ENCODE data around the gene LRCOL1. TPM values are rescaled to one million over a fixed set of nuclear protein-coding genes. Genes with fewer than 3 reads are reported as not detected.

Gene LRCOL1
- total and polyA plus RNA-seq, 10 of the 15 experiments (the other 5 are each of a cell fraction or from before 2014, with no cell fraction given), result not detected

DNA sequence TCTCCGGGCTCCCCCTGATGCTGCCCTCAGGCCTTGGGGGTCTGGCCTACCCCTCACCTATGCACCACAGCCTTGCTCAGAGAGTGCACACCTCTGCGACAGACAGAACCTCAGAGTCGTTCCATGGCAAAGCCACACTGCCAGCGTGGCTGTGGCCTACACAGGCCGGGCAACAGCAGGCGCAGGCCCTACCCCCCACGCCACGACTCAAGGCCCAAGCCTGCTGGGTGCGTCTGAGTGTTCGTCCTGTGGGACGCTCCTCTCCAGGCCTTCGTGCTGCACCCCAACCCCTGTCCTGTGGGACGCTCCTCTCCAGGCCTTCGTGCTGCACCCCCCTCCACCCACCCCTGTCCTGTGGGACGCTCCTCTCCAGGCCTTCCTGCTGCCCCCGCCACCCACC lies 54.2 kb downstream of the LRCOL1 start (continued):
- TF ChIP-seq STAT1 (conservative IDR thresholded peaks at IDR 0.05), result no peak
- no peak for TF ChIP-seq KDM1A (IDR thresholded peaks at IDR 0.05; ENCODE audit: borderline replicate concordance)
- TF ChIP-seq, protein P1, sequence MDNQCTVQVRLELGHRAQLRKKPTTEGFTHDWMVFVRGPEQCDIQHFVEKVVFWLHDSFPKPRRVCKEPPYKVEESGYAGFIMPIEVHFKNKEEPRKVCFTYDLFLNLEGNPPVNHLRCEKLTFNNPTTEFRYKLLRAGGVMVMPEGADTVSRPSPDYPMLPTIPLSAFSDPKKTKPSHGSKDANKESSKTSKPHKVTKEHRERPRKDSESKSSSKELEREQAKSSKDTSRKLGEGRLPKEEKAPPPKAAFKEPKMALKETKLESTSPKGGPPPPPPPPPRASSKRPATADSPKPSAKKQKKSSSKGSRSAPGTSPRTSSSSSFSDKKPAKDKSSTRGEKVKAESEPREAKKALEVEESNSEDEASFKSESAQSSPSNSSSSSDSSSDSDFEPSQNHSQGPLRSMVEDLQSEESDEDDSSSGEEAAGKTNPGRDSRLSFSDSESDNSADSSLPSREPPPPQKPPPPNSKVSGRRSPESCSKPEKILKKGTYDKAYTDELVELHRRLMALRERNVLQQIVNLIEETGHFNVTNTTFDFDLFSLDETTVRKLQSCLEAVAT (IDR thresholded peaks at IDR 0.05), result no peak
- TF ChIP-seq HSF1 (IDR thresholded peaks at IDR 0.05; ENCODE audit: low read depth, low read length), result no peak

DNA sequence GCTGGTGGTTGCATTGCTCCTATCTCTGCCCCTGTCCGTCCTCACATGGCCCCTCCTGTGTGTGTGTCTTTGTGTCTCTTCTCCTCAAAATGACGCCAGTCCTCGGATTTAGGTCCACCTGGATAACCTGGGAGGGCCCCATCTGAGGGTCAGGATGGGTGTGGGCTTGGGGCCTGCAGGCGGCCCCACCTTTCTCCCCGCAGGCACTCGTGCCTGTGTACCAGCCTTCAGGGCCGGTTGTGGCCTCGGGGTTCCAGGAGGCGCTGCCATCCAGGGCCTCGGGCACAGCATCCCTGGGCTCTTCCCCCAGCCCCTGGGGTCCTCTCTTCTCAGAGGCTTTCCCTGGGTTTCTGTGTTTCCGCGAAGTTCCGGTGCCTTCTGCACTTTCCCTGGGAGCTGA lies 54.7 kb downstream of the LRCOL1 start:
- Histone ChIP-seq H3K27me3 (replicated peaks in 1 of 2; ENCODE audit: control insufficient read depth in 2 of 2, insufficient read depth in 2 of 2, low read length in 1 of 2) (no peaks in the 10 kb centered on the region; a peak in 1 of 4 replicates), H3K79me2 (ENCODE audit: control insufficient read depth, insufficient read depth, low read length) (no peaks in the 10 kb centered on the region), H3K4me3 (no peak overlapping the region), H3K9me3 (replicated peaks; ENCODE audit: control insufficient read depth, insufficient read depth, low read length) (no peaks in the 10 kb centered on the region), H3K36me3 (ENCODE audit: control insufficient read depth in 2 of 2, insufficient read depth in 2 of 2, low read length in 1 of 2) (no peaks in the 10 kb centered on the region), H4K20me1 (ENCODE audit: control insufficient read depth, insufficient read depth) (no peaks in the 10 kb centered on the region), H3K4me2 (ENCODE audit: control insufficient read depth, insufficient read depth) (no peak overlapping the region), H3K27ac (ENCODE audit: control insufficient read depth, insufficient read depth) (no peak overlapping the region), H3K9ac (ENCODE audit: control insufficient read depth, insufficient read depth, low read length) (no peak overlapping the region), H2AFZ (ENCODE audit: control insufficient read depth, low read depth, low read length) (no peak overlapping the region), H3K4me1 (ENCODE audit: control insufficient read depth, insufficient read depth, low read length) (peaks cover 2% of the 10 kb centered on the region; the same call in 1 of the 2 replicates)
- no TSS peak for BruUV-seq (replicated peaks)
- ChIA-PET RAD21 (ENCODE audit: unreplicated experiment) (no interaction called here), POLR2A (no interaction called here), CTCF (no interaction called here), SMC1A (ENCODE audit: uncharacterized antibody, unreplicated experiment) (no interaction called here)
- TF ChIP-seq, protein P2, sequence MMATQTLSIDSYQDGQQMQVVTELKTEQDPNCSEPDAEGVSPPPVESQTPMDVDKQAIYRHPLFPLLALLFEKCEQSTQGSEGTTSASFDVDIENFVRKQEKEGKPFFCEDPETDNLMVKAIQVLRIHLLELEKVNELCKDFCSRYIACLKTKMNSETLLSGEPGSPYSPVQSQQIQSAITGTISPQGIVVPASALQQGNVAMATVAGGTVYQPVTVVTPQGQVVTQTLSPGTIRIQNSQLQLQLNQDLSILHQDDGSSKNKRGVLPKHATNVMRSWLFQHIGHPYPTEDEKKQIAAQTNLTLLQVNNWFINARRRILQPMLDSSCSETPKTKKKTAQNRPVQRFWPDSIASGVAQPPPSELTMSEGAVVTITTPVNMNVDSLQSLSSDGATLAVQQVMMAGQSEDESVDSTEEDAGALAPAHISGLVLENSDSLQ (IDR thresholded peaks at IDR 0.05), result no peak
- TF ChIP-seq SMAD5 (IDR thresholded peaks at IDR 0.05; ENCODE audit: low read depth), result no peak
- TF ChIP-seq, protein P3, sequence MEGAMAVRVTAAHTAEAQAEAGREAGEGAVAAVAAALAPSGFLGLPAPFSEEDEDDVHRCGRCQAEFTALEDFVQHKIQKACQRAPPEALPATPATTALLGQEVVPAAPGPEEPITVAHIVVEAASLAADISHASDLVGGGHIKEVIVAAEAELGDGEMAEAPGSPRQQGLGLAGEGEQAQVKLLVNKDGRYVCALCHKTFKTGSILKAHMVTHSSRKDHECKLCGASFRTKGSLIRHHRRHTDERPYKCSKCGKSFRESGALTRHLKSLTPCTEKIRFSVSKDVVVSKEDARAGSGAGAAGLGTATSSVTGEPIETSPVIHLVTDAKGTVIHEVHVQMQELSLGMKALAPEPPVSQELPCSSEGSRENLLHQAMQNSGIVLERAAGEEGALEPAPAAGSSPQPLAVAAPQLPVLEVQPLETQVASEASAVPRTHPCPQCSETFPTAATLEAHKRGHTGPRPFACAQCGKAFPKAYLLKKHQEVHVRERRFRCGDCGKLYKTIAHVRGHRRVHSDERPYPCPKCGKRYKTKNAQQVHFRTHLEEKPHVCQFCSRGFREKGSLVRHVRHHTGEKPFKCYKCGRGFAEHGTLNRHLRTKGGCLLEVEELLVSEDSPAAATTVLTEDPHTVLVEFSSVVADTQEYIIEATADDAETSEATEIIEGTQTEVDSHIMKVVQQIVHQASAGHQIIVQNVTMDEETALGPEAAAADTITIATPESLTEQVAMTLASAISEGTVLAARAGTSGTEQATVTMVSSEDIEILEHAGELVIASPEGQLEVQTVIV (IDR thresholded peaks at IDR 0.05; ENCODE audit: borderline replicate concordance, partially characterized antibody), result no peak
- TF ChIP-seq NKRF (conservative IDR thresholded peaks at IDR 0.05), result no peak
- TF ChIP-seq, protein P4, sequence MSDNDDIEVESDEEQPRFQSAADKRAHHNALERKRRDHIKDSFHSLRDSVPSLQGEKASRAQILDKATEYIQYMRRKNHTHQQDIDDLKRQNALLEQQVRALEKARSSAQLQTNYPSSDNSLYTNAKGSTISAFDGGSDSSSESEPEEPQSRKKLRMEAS (IDR thresholded peaks at IDR 0.05; ENCODE audit: low read depth, low read length), result no peak
- no peak for TF ChIP-seq NR2F1 (conservative IDR thresholded peaks at IDR 0.05)
- TF ChIP-seq RB1 (IDR thresholded peaks at IDR 0.05; ENCODE audit: borderline replicate concordance), result no peak
- no peak for TF ChIP-seq NR2C1 (IDR thresholded peaks at IDR 0.05)
- no peak for TF ChIP-seq ATF7 (IDR thresholded peaks at IDR 0.05; ENCODE audit: low read depth)
- TF ChIP-seq LARP7 (IDR thresholded peaks at IDR 0.05), result no peak
- TF ChIP-seq ASH2L (IDR thresholded peaks at IDR 0.05; ENCODE audit: borderline replicate concordance, low read depth), result no peak
- no peak for ATAC-seq
- no peak for DNase-seq (ENCODE audit: low read depth, low spot score)
- FAIRE-seq, result no peak
- in situ Hi-C loops (cut with MboI), result loop anchor here (5.0 kb wide), 1 partner anchor 138 kb away; no protein-coding TSS in a partner anchor
- intact Hi-C loops (cut with micrococcal nuclease; ENCODE audit: unreplicated experiment), result no loop called here
- 92% methylated on average over 13 of the region's 13 CpGs for WGBS (ENCODE audit: insufficient coverage, insufficient replicate concordance, low lambda C conversion rate, missing lambda C conversion rate)
